HepG2 (cell line): ENCODE results near the gene KAZALD1. TPM values are rescaled to one million over a fixed set of nuclear protein-coding genes. Genes with fewer than 3 reads are reported as not detected.

Experiments
- ATAC-seq: fragments of 200-7000 bp; cut with Tn5 transposase; 3 replicates; pipeline ENCODE4 v1.9.1; 2020; ENCODE audit warnings: mild to moderate bottlenecking, moderate library complexity
- BruUV-seq: library from RNA; stranded (reverse); fragments of 400-500 nt; replicated peaks from 2 replicates; lab custom pipeline; 2021; lab: Mats Ljungman, UMichigan
- CTCF ChIA-PET: fragments of 300-600 bp; formaldehyde crosslinking; extraction: SDS; loops from one replicate; lab custom pipeline; 2021; ENCODE audit warnings: low total read pairs, inconsistent platforms, low intra/inter-chr PET ratio; lab: Yijun Ruan, JAX
- POLR2A ChIA-PET: fragments of 350-600 bp; sonication (Branson Sonifier 250); formaldehyde crosslinking; loops from one replicate; lab custom pipeline; 2020; ENCODE audit warnings: antibody characterized with exemption, inconsistent platforms; lab: Yijun Ruan, JAX
- DNase-seq: peaks from one replicate; pipeline ENCODE4 v3.0.0-alpha.2; 2015; ENCODE audit warnings: low spot score
- FAIRE-seq: peaks from 3 replicates; lab custom pipeline; 2011; peaks lifted over from hg19 to GRCh38; lab: Jason Lieb, UNC
- H2AFZ ChIP-seq: one replicate; pipeline ENCODE4 v1.6.1; 2011; ENCODE audit warnings: low read length, inconsistent platforms
- H3K27ac ChIP-seq: fragments of 300-600 bp; 3 replicates; pipeline ENCODE4 v1.8.0; 2011; ENCODE audit warnings: mixed run types, mild to moderate bottlenecking, mixed read lengths, low read length, inconsistent platforms; ENCODE audit not compliant: insufficient read depth; ENCODE audit errors: extremely low read length
- H3K27me3 ChIP-seq, 2 experiments: fragments of 200-600 bp in 1 of 2; 2 replicates in 1 of 2; 3 replicates in 1 of 2; pipeline versions ENCODE4 v1.6.0 to v1.8.0; 2011; ENCODE audit warnings: low read length in 2 of 2, mild to moderate bottlenecking in 2 of 2, moderate library complexity in 2 of 2, inconsistent platforms in 1 of 2; ENCODE audit not compliant: insufficient read depth in 2 of 2, control insufficient read depth in 1 of 2
- H3K36me3 ChIP-seq, 2 experiments: fragments of 200-600 bp in 1 of 2; replicated peaks in 1 of 2; 2 replicates in 1 of 2; 3 replicates in 1 of 2; pipeline versions ENCODE4 v1.5.1 to v1.8.0; 2011; ENCODE audit warnings: low read length in 2 of 2, inconsistent platforms in 1 of 2; ENCODE audit not compliant: insufficient read depth in 2 of 2, control insufficient read depth in 1 of 2
- H3K4me1 ChIP-seq: 2 replicates; pipeline ENCODE4 v1.5.1; 2012; ENCODE audit warnings: low read length, inconsistent platforms; ENCODE audit not compliant: insufficient read depth
- H3K4me2 ChIP-seq: 2 replicates; pipeline ENCODE4 v1.6.0; 2011; ENCODE audit warnings: low read depth, low read length, inconsistent platforms
- H3K4me3 ChIP-seq, 3 experiments: fragments of 200-600 bp in 1 of 3; sonication (generic), shearing (Covaris generic) in 1 of 3; replicated peaks in 1 of 3; 2 replicates each; pipeline ENCODE4 v1.5.1; 2011 to 2016; ENCODE audit warnings: low read length in 3 of 3, inconsistent platforms in 2 of 3, low read depth in 2 of 3, mild to moderate bottlenecking in 2 of 3, control low read depth in 1 of 3, mixed read lengths in 1 of 3; ENCODE audit not compliant: insufficient read depth in 1 of 3
- H3K79me2 ChIP-seq: one replicate; pipeline ENCODE4 v1.6.1; 2011; ENCODE audit warnings: low read length, inconsistent platforms; ENCODE audit not compliant: insufficient read depth
- H3K9ac ChIP-seq: 2 replicates; pipeline ENCODE4 v1.6.0; 2011; ENCODE audit warnings: mild to moderate bottlenecking, low read depth, low read length, inconsistent platforms; ENCODE audit not compliant: insufficient read depth
- H3K9me3 ChIP-seq: 2 replicates; pipeline ENCODE4 v1.5.1; 2012; ENCODE audit warnings: mild to moderate bottlenecking, low read length
- H4K20me1 ChIP-seq: 2 replicates; pipeline ENCODE4 v1.6.0; 2011; ENCODE audit warnings: inconsistent platforms, mild to moderate bottlenecking, low read length, moderate library complexity; ENCODE audit not compliant: insufficient read depth
- AGO2 ChIP-seq: fragments of 200-400 bp; formaldehyde crosslinking; optimal IDR thresholded peaks from 2 replicates; pipeline ENCODE3; 2017; ENCODE audit warnings: mild to moderate bottlenecking, low read depth, low read length, moderate library complexity
- ARID2 ChIP-seq: sonication (generic); formaldehyde crosslinking; IDR thresholded peaks from 2 replicates; pipeline ENCODE4 v1.8.1; 2022; ENCODE audit warnings: mild to moderate bottlenecking, missing genetic modification reagents, borderline replicate concordance
- ETV5 ChIP-seq: IDR thresholded peaks from 2 replicates; pipeline ENCODE4 v1.6.1; 2018; ENCODE audit warnings: missing biosample characterization, missing genetic modification reagents, inconsistent platforms, borderline replicate concordance
- FOXA1 ChIP-seq, 2 experiments: fragments of 450-650 bp in 1 of 2; sonication (generic) in 1 of 2; formaldehyde crosslinking in 1 of 2; IDR thresholded peaks; 2 replicates each; pipeline versions ENCODE4 v1.4.0 to v1.6.1; 2016 to 2020; ENCODE audit warnings: missing genetic modification reagents in 1 of 2
- MED1 ChIP-seq: sonication (generic); formaldehyde crosslinking; IDR thresholded peaks from 2 replicates; pipeline ENCODE4 v1.4.0; 2020; ENCODE audit warnings: missing genetic modification reagents
- MIER2 ChIP-seq: IDR thresholded peaks from 2 replicates; pipeline ENCODE4 v1.6.1; 2016; ENCODE audit warnings: missing biosample characterization, missing genetic modification reagents
- MIER3 ChIP-seq: IDR thresholded peaks from 2 replicates; pipeline ENCODE4 v1.6.1; 2016; ENCODE audit warnings: missing compliant biosample characterization, borderline replicate concordance
- MYC ChIP-seq: sonication (generic); formaldehyde crosslinking; IDR thresholded peaks from 2 replicates; pipeline ENCODE4 v1.9.0; 2021; ENCODE audit warnings: missing genetic modification reagents, borderline replicate concordance
- NFE2 ChIP-seq: sonication (generic); formaldehyde crosslinking; IDR thresholded peaks from 2 replicates; pipeline ENCODE4 v1.4.0; 2020; ENCODE audit warnings: missing genetic modification reagents
- PHF21A ChIP-seq: sonication (generic); formaldehyde crosslinking; IDR thresholded peaks from 2 replicates; pipeline ENCODE4 v1.5.0; 2020; ENCODE audit warnings: mild to moderate bottlenecking, missing genetic modification reagents
- SKI ChIP-seq: fragments of 450-650 bp; IDR thresholded peaks from one replicate; pipeline ENCODE4 v1.6.1; 2018; ENCODE audit warnings: mild to moderate bottlenecking; ENCODE audit not compliant: partially characterized antibody
- TAF1 ChIP-seq: sonication (generic); formaldehyde crosslinking; IDR thresholded peaks from 2 replicates; pipeline ENCODE4 v1.4.0; 2020; ENCODE audit warnings: missing genetic modification reagents
- TAF15 ChIP-seq: fragments of 200-400 bp; formaldehyde crosslinking; IDR thresholded peaks from one replicate; pipeline ENCODE4 v1.6.1; 2018; ENCODE audit warnings: mild to moderate bottlenecking, low read depth, low read length; ENCODE audit not compliant: poor library complexity, severe bottlenecking
- ZBTB42 ChIP-seq: sonication (generic); formaldehyde crosslinking; IDR thresholded peaks from 2 replicates; pipeline ENCODE4 v1.5.0; 2020; ENCODE audit warnings: mild to moderate bottlenecking, missing genetic modification reagents
- ZC3H13 ChIP-seq: sonication (generic); formaldehyde crosslinking; IDR thresholded peaks from 2 replicates; pipeline ENCODE4 v1.8.1; 2023; ENCODE audit warnings: mild to moderate bottlenecking, missing genetic modification reagents, moderate library complexity
- ZFX ChIP-seq: sonication (generic); formaldehyde crosslinking; IDR thresholded peaks from 2 replicates; pipeline ENCODE4 v1.4.0; 2020; ENCODE audit warnings: mild to moderate bottlenecking, low read depth, missing genetic modification reagents, moderate library complexity
- ZNF260 ChIP-seq: sonication (generic); formaldehyde crosslinking; IDR thresholded peaks from 2 replicates; pipeline ENCODE4 v1.4.0; 2020; ENCODE audit warnings: missing genetic modification reagents, low read depth, mild to moderate bottlenecking, borderline replicate concordance
- ZNF792 ChIP-seq: IDR thresholded peaks from 2 replicates; pipeline ENCODE4 v1.6.1; 2016
- WGBS: methylation state at CpG from one replicate; pipeline ENCODE4 v1.1.6; 2017; ENCODE audit warnings: low lambda C conversion rate; 5-methylcytosine and 5-hydroxymethylcytosine counted together
- in situ Hi-C: cut with HindIII; loops from 2 replicates; pipeline ENCODE4 v1.10.0; 2017; ENCODE audit warnings: low pct_unique_long_range_greater_than_20kb; ENCODE audit not compliant: extremely low pct_ligation_motif_present
- intact Hi-C: fragments of 100-400 bp; cut with micrococcal nuclease; formaldehyde crosslinking; loops from one replicate; pipeline ENCODE4 v1.10.0; 2022; ENCODE audit not compliant: unreplicated experiment
- polyA plus RNA-seq, 8 experiments: library from polyadenylated mRNA; depleted of rRNA in 3 of 8; stranded (reverse) in 7 of 8; unstranded in 1 of 8; fragments of >200 nt; fragmentation: Illumina TruSeq in 4 of 8; extraction: Trizol in 4 of 8; gene quantifications; 2 replicates each; pipeline versions ENCODE4 v1.2.1 to v1.2.3, GENCODE V29; 2011 to 2016; ENCODE audit warnings: low read depth in 4 of 8, missing spikeins in 1 of 8, mixed read lengths in 1 of 8; ENCODE audit not compliant: insufficient read depth in 1 of 8
- total RNA-seq, 5 experiments: library from RNA; depleted of rRNA; stranded (reverse); fragments of >200 nt; fragmentation: Illumina TruSeq; extraction: Trizol; gene quantifications; 2 replicates each; pipeline ENCODE4 v1.2.3, GENCODE V29; 2016; ENCODE audit warnings: low read depth in 1 of 5
- TF ChIP-seq, protein P1 (sequence below): sonication (generic); formaldehyde crosslinking; IDR thresholded peaks from 2 replicates; pipeline ENCODE4 v1.5.0; 2020; ENCODE audit warnings: mild to moderate bottlenecking, missing genetic modification reagents
- TF ChIP-seq, protein P2 (sequence below): sonication (generic); formaldehyde crosslinking; IDR thresholded peaks from 2 replicates; pipeline ENCODE4 v1.4.0; 2020; ENCODE audit warnings: missing genetic modification reagents

KAZALD1 gene
- total and polyA plus RNA-seq, 2 of the 13 experiments (the other 11 are each of a cell fraction or from before 2014, with no cell fraction given) = 16.7 to 27.7 TPM

DNA sequence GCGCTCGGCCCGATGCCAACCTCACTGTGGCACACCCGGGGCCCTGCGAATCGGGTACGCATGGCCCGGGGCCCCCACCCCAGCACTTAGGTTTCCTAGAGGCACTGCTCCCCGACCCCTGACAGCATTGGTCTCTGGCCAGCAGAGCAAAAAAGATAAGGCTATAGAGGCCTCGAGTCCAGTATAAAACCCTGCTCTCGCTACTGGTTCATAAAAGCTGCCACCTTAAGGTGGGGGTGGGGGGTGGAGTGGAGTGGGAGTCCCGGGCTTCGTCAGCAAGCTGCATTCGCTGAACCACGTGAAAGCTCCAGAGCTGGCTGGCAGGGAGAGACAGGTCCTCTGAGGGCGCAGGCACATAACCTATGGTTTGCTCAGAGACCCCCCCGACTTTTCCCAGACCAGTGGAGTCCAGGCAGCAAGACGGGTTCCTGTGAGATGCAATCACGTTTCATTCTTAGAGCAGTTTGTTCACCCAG is 1.3 kb downstream of the KAZALD1 start (continued):
- TF ChIP-seq AGO2 = peak; percentile 4
- TF ChIP-seq PHF21A (CRISPR knock-in tag) = 0 out of 2 replicates have a peak, but pooled peaks have one; percentile 51
- TF ChIP-seq, protein P1, sequence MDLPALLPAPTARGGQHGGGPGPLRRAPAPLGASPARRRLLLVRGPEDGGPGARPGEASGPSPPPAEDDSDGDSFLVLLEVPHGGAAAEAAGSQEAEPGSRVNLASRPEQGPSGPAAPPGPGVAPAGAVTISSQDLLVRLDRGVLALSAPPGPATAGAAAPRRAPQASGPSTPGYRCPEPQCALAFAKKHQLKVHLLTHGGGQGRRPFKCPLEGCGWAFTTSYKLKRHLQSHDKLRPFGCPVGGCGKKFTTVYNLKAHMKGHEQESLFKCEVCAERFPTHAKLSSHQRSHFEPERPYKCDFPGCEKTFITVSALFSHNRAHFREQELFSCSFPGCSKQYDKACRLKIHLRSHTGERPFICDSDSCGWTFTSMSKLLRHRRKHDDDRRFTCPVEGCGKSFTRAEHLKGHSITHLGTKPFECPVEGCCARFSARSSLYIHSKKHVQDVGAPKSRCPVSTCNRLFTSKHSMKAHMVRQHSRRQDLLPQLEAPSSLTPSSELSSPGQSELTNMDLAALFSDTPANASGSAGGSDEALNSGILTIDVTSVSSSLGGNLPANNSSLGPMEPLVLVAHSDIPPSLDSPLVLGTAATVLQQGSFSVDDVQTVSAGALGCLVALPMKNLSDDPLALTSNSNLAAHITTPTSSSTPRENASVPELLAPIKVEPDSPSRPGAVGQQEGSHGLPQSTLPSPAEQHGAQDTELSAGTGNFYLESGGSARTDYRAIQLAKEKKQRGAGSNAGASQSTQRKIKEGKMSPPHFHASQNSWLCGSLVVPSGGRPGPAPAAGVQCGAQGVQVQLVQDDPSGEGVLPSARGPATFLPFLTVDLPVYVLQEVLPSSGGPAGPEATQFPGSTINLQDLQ (CRISPR knock-in tag) = no peak
- TF ChIP-seq SKI = no peak
- TF ChIP-seq ARID2 (CRISPR knock-in tag) = 0 out of 2 replicates have a peak, but pooled peaks have one; percentile 26
- peak; percentile 51 for TF ChIP-seq TAF15

DNA sequence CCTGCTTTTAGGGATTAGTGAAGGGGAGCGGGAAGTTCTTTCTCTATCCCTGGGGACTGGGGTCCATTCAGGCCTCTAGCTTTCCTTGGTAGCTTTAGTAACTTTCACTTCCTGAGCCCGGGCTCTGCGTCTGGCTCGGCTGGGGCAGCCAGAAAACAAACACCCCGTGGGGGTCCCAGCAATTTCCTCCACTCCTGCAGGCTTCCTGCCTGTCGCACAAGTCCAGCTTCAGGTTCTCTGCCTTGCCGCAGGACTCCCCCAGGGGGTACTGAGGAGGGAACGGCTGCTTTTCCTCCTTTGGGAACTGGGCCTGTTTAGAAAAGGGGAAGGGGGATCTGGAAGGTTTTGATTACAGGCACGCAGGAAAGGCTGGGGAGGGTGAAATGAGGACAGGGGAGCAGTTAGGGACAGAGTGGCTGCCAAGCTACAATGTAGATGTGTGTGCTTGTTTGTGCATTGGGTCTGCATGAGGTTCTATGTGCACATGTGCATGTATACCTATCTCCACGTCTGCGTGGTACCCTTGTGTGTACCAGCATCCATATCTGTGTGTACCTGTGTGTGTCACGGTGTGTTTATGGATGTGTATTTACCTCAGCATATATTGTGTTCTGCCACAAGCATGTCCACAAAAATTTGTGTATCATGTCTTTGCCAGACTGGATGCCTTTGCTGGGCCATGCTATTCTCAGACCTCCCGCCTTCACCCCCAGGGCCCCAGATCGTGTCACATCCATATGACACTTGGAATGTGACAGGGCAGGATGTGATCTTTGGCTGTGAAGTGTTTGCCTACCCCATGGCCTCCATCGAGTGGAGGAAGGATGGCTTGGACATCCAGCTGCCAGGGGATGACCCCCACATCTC is 2.0 kb downstream of the KAZALD1 start:
- Histone ChIP-seq H4K20me1 (no peaks in the 10 kb centered on the region; the same call in 1 of the 2 replicates), H3K79me2 (peaks cover 35% of the 10 kb centered on the region), H3K4me3 (peak overlapping the region in 2 of 3 experiments; percentile 9 to 97; a peak in 4 of 6 replicates), H3K9me3 (no peaks in the 10 kb centered on the region), H3K4me1 (peaks cover 46% of the 10 kb centered on the region), H3K27me3 (no peaks in the 10 kb centered on the region; a peak in 1 of 5 replicates), H3K27ac (peak overlapping the region; percentile 99), H2AFZ (no peak overlapping the region), H3K4me2 (peak overlapping the region; percentile 99), H3K36me3 (no peaks in the 10 kb centered on the region), H3K9ac (peak overlapping the region; percentile 99)
- intact Hi-C loops (no loop called here), in situ Hi-C loops (no loop called here)
- POLR2A ChIA-PET = interaction anchor here (0.8 to 9.0 kb wide), 6 partner anchors 13 to 755 kb away, joined by 3 to 141 read pairs (median 12); partner anchors contain the start of genes OGA, PDZD7 and SFXN3
- no peak for ATAC-seq
- no peak for FAIRE-seq
- 46% methylated on average over 14 of the region's 15 CpGs for WGBS
- CTCF ChIA-PET = no interaction called here
- no peak for DNase-seq
- no TSS peak for BruUV-seq
- TF ChIP-seq ETV5 (CRISPR knock-in tag) (peak; percentile 74), NFE2 (no peak), MYC (0 out of 2 replicates have a peak, but pooled peaks have one; percentile 20), MIER2 (no peak), ZC3H13 (CRISPR knock-in tag) (peak; percentile 23; the same call in 1 of the 2 replicates), FOXA1 (IDR thresholded peaks at IDR 0.05) (no peak), FOXA1 (CRISPR knock-in tag; IDR thresholded peaks at IDR 0.05) (no peak), ZNF792 (CRISPR knock-in tag) (0 out of 2 replicates have a peak, but pooled peaks have one; percentile 40), MED1 (CRISPR knock-in tag) (peak; percentile 19; the same call in 1 of the 2 replicates), MIER3 (CRISPR knock-in tag) (no peak), ZNF260 (CRISPR knock-in tag) (no peak), TAF1 (CRISPR knock-in tag) (no peak), ZBTB42 (CRISPR knock-in tag) (no peak), ZFX (CRISPR knock-in tag) (no peak)
- TF ChIP-seq, protein P2, sequence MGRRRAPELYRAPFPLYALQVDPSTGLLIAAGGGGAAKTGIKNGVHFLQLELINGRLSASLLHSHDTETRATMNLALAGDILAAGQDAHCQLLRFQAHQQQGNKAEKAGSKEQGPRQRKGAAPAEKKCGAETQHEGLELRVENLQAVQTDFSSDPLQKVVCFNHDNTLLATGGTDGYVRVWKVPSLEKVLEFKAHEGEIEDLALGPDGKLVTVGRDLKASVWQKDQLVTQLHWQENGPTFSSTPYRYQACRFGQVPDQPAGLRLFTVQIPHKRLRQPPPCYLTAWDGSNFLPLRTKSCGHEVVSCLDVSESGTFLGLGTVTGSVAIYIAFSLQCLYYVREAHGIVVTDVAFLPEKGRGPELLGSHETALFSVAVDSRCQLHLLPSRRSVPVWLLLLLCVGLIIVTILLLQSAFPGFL (CRISPR knock-in tag) = no peak
